HAP-1 (cell line): ENCODE results near the gene ARVCF.

Source experiments
- DNase-seq, 2 experiments: peaks; one replicate each; pipeline ENCODE4 v3.0.0-alpha.2; 2016 to 2020; ENCODE audit warnings: low spot score in 2 of 2
- H3K27me3 ChIP-seq: fragments of 250-450 bp; sonication (Bioruptor Pico); 2 replicates; pipeline ENCODE4 v1.5.1; 2020; ENCODE audit warnings: low read depth, mild to moderate bottlenecking, moderate library complexity
- H3K36me3 ChIP-seq: fragments of 250-450 bp; sonication (Bioruptor Pico); replicated peaks from 2 replicates; pipeline ENCODE4 v1.5.1; 2020; ENCODE audit warnings: mild to moderate bottlenecking
- H3K4me1 ChIP-seq: fragments of 250-450 bp; sonication (Bioruptor Pico); 2 replicates; pipeline ENCODE4 v1.5.1; 2020; ENCODE audit warnings: mild to moderate bottlenecking
- H3K4me3 ChIP-seq: fragments of 250-450 bp; sonication (Bioruptor Pico); 2 replicates; pipeline ENCODE4 v1.5.1; 2020; ENCODE audit warnings: mild to moderate bottlenecking, moderate library complexity
- H3K9me3 ChIP-seq: fragments of 250-450 bp; sonication (Bioruptor Pico); 2 replicates; pipeline ENCODE4 v1.5.1; 2020; ENCODE audit warnings: mild to moderate bottlenecking, moderate library complexity
- in situ Hi-C: fragments of 300-500 bp; cut with MboI; formaldehyde crosslinking; loops from 3 replicates; pipeline ENCODE4 v1.14.3; 2020; ENCODE audit warnings: low sequenced_read_pairs, inconsistent platforms, mixed read lengths

The ARVCF gene

DNA sequence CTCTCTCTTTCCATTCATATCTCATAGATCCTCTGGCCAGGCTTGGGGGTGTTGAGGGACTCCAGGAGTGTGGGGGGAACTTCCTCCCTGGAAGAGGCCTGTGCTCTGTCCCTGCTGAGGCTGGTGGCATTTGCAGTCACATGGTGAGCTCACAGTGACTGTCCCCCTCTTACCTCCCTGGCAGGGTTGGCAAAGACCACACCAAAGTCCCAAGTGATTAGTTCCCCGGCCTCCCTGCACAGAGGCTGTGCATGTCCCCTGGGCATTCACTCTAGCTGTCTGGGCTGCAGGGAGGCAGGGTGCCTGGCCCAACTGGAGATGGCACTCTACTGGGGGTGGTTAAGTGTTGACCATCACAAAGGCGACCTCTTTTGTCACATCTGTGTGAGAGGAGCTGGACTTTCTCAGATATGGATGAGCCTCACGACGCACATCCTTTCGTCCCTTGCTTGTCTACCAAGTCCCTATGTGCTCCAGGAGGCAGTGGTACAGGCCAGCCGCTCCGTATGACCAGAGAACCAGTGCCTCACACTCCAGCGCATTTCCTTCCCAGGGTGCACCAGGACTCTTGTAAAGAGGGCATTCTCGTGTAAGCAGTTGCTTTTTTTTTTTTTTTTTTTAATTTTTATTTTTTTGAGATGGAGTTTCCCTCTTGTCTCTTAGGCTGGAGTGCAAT, 13.1 kb upstream of the ARVCF start:
- Histone ChIP-seq H3K9me3 (no peaks in the 10 kb centered on the region), H3K36me3 (no peaks in the 10 kb centered on the region), H3K4me3 (no peak overlapping the region), H3K4me1 (no peaks in the 10 kb centered on the region), H3K27me3 (no peaks in the 10 kb centered on the region)
- in situ Hi-C loops = no loop called here
- DNase-seq = no peak

DNA sequence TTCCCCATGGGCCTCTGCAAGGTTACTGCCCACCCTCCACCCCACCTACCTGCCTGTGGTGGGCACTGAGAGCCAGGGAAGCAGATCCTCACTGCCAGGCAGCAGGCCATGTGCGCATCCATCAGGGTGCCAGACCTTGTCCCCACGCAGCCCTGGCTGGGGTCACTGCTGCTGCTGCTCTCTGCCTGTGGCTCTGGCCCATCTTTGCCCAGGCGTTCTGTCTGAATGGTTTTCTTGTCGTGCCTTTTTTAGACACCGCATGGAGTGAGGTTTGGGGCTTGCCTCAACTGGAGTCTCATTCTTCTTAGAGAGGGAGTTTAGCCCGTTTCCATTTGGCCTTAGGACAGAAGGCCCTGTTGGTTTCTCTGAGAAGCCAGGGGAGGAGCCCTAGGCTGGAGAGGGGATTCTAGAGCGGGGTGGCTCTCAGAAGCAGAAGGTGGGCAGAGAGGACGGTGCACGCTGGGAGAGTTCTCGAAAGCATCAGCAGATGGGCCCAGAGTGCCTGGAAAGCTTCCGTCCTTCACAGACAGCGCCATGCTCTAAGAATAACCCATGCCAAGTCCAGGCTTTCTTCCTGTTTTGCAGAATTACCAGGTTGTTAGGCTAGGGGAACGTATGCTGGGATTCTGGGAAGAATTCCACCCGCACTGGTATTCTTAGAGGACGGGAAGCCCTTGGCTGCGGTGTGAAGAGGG, 12.4 kb upstream of the ARVCF start:
- H3K9me3 ChIP-seq = no peaks in the 10 kb centered on the region
- in situ Hi-C loops = no loop called here
- no peaks in the 10 kb centered on the region for H3K36me3 ChIP-seq
- no peaks in the 10 kb centered on the region for H3K27me3 ChIP-seq
- DNase-seq = no peak
- no peaks in the 10 kb centered on the region for H3K4me1 ChIP-seq
- H3K4me3 ChIP-seq = no peak overlapping the region

DNA sequence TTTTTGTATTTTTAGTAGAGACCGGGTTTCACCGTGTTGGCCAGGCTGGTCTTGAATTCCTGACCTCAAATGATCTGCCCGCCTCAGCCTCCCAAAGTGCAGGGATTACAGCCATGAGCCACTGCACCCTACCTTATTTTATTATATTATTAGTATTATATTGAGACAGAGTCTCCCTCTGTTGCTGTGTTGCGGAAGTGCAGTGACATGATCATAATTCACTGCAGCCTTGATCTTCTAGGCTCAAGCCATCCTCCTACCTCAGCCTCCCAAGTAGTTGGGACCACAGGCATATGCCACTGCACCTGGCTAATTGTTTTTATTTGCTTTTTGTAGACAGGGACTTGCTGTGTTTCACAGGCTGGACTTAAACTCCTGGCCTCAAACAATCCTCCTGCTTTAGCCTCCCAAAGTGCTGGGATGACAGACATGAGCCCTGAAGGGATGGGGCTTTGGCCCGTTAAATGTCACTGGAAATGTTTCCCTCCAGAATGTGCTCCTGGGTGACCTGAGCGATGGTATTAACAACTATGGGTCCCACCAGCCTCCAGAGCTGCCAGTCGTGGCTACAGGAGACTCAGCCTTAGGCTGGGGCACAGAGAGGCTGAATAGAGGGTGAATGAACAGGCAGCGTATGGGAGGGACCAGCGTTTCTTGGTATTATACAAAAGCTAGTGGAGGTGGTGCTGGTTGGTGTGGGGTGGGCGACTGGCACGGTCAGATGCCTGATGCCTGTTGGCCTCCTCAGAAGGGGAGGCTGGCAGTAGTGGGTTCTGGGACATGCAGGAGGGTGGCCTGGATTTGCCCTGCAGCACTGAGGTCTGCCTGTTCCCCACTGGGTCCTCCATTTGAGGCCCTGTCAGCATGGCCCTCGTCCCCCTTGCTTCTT, 11.6 kb upstream of the ARVCF start:
- no peaks in the 10 kb centered on the region for H3K27me3 ChIP-seq
- H3K4me3 ChIP-seq = no peak overlapping the region
- no peaks in the 10 kb centered on the region for H3K9me3 ChIP-seq
- in situ Hi-C loops = no loop called here
- DNase-seq = peak in 1 of 2 experiments; percentile 30
- no peaks in the 10 kb centered on the region for H3K4me1 ChIP-seq
- H3K36me3 ChIP-seq = no peaks in the 10 kb centered on the region

DNA sequence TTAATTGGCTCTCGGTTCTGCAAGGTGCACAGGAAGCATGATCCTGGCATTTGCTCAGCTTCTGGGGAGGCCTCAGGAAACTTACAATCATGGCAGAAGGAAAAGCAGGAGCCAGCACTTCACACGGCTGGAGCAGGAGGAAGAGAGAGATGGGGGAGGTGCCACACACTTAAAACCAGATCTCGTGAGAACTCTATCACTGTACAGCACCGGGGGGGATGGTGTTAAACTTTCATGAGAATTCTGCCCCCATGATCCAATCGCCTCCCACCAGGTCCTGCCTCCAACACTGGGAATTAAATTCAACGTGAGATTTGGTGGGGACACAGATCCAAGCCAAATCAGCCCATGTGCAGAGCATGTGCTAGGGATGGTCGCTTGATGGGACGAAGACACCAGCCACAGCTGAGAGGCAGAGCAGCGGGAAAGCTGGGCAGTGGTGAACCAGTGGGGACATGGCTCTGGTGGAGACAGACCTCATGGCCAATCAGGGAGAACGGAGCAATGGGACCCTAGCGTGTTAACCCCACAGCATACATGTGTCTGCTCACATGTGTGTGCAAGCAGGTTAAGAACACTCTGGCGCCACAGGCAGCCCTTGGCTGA, 10.5 kb upstream of the ARVCF start:
- no peaks in the 10 kb centered on the region for H3K27me3 ChIP-seq
- H3K9me3 ChIP-seq = no peaks in the 10 kb centered on the region
- no peaks in the 10 kb centered on the region for H3K36me3 ChIP-seq
- H3K4me3 ChIP-seq = no peak overlapping the region
- peaks cover under 1% of the 10 kb centered on the region for H3K4me1 ChIP-seq
- DNase-seq = no peak
- in situ Hi-C loops = no loop called here

DNA sequence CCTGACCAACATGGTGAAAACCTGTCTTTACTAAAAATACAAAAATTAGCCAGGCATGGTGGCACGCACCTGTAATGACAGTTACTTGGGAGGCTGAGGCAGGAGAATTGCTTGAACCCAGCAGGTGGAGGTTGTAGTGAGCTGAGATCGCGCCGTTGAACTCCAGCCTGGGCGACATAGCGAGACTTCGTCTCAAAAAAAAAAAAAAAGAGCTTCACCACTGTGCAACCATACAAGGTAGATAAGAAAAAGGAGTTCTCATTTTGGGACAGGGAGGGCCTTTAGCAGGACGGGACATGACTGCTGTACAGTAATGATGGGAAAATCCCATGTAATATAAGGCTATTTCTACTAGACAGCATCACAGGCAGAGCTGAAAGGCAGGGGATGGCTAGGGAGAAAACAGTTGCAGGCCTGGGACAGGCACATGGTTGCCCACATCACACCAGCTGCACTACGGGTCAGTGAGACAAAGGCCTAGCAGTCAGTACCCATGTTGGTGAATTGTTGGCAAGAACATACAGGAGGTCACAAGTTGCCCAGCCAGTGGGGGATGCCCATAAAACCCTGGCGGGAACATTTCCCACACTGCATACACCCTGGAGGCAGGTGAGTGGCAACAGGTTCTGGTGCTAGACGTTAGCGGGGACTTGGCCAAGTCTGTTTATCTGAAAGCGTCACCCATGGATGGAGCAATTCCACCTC, 9.7 kb upstream of the ARVCF start:
- Histone ChIP-seq H3K27me3 (no peaks in the 10 kb centered on the region), H3K36me3 (no peaks in the 10 kb centered on the region), H3K9me3 (no peaks in the 10 kb centered on the region), H3K4me3 (no peak overlapping the region), H3K4me1 (peaks cover 5% of the 10 kb centered on the region)
- in situ Hi-C loops = no loop called here
- DNase-seq = no peak

DNA sequence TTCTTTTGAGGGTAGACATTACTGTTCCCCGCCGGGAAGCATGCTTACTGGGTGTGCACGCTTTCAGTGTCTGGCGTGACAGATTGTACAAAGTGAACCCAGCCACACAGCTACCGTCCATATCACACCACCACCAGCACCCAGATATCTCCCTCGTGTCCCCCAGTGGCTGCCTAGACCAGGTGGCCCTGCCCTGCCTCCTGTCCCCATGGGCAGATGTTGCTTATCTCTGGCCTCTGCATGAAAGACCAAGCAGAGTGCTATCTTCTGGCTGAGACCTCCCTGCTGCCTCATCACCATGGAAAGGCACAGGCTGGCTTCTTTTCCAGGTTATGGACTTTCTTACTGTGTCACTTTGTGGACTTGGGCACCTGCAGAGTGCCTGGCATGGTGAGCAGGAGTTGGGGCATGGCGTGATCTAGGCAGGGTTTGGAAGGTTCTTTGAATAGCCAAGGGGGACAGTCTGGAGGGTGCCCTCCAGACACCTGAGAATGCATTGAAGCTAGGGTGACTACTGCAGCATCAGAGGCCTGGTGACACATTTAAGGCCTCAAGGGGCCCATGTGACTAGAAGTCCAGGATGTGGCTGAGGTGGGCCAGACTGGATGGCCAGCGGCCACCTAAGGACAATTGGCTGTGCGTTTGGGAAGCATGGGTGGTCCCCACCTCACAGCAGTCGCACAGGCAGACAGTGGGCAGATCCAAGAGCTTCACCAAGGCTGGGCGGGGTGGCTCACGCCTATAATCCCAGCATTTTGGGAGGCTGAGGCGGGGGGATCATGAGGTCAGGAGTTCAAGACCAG, 9.0 kb upstream of the ARVCF start:
- Histone ChIP-seq H3K4me3 (no peak overlapping the region), H3K36me3 (no peaks in the 10 kb centered on the region), H3K4me1 (peaks cover 5% of the 10 kb centered on the region), H3K27me3 (no peaks in the 10 kb centered on the region), H3K9me3 (no peaks in the 10 kb centered on the region)
- no peak for DNase-seq
- in situ Hi-C loops = no loop called here

DNA sequence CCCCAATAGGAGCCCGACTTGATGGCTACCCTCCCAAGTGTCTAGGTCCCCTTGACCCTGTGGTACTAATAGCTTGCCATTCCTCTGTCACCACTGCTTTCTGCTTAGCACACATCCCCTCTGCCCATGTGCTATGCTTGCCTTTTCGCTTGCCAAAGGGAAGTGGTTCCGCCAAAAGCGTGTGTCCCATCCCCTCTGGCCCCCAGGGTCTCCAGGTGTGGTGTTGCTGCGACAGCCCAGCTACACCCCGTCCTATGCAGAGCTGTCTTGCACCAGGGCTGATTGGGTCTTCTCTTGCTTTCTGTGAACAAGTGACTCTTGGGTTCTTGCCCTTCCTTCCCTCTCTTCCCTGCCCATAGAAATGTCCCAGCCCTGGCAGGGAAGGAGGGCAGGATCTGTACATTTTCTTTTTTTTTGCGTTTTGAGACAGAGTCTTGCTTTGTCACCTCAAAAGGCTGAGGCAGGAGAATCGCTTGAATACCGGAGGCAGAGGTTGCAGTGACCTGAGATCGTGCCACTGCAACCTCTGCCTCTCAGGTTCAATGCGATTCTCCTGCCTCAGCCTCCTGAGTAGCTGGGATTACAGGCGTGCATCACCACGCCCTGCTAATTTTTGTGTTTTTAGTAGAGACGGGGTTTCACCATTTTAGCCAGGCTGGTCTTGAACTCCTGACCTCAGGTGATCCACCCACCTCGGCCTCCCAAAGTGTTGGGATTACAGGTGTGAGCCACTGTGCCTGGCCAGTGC, 8.2 kb upstream of the ARVCF start:
- in situ Hi-C loops = no loop called here
- Histone ChIP-seq H3K27me3 (no peaks in the 10 kb centered on the region), H3K9me3 (no peaks in the 10 kb centered on the region), H3K4me3 (no peak overlapping the region), H3K4me1 (peaks cover 8% of the 10 kb centered on the region), H3K36me3 (no peaks in the 10 kb centered on the region)
- DNase-seq = no peak

DNA sequence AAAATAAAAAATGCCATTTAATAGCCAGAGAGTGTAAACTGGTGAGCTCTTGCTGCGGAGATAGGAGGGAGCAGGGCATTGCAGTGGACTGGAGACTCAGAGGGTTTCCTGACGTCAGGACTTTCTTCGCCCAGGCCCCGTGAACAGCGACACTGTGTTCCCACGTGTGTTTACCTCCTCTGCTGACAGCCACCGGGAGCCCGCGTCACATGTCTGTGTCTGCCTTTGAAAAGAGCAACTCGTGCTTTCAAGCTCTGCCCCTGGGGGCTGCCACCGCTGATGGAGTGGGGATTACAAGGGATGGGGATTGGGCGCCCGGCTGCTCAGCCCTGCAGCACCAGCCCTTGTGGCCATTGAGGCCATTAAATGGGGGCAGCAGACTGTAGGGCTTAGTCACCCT, 7.6 kb upstream of the ARVCF start:
- no peak for DNase-seq
- Histone ChIP-seq H3K4me1 (peaks cover 8% of the 10 kb centered on the region), H3K36me3 (no peaks in the 10 kb centered on the region), H3K4me3 (no peak overlapping the region), H3K9me3 (no peaks in the 10 kb centered on the region), H3K27me3 (no peaks in the 10 kb centered on the region)
- in situ Hi-C loops = no loop called here

DNA sequence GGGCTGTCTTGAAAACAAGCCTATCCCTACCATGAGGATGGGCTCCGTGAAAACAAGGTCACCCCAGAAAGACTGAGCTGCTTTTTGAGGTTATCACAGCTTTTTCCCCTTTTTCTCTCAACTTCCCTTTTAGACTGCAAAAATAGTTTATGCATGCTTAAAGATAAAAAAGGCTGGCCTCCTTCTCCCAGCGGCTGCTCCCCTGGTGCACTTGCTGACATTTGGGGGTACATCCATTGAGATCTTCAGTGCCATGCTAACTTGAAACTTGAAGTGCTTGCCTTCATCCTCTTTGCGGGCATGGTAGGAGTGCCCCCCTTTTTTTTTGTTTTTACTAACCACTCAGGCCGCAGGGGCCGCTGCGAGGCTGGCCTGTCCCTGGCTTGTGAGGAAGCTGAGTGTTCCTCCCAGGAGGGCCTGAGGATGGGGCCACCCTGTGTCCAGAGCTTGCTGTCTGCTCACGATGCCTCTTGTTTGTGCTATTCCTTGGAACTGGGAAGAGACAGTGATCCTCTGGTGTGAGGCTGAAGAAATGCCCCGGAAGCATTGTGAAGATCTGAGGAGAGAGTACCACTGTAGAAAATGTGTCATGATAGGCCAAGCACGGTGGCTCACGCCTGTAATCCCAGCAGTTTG, 6.5 kb upstream of the ARVCF start:
- no peaks in the 10 kb centered on the region for H3K36me3 ChIP-seq
- in situ Hi-C loops = no loop called here
- peaks cover 8% of the 10 kb centered on the region for H3K4me1 ChIP-seq
- DNase-seq = no peak
- no peaks in the 10 kb centered on the region for H3K27me3 ChIP-seq
- H3K4me3 ChIP-seq = no peak overlapping the region
- no peaks in the 10 kb centered on the region for H3K9me3 ChIP-seq

DNA sequence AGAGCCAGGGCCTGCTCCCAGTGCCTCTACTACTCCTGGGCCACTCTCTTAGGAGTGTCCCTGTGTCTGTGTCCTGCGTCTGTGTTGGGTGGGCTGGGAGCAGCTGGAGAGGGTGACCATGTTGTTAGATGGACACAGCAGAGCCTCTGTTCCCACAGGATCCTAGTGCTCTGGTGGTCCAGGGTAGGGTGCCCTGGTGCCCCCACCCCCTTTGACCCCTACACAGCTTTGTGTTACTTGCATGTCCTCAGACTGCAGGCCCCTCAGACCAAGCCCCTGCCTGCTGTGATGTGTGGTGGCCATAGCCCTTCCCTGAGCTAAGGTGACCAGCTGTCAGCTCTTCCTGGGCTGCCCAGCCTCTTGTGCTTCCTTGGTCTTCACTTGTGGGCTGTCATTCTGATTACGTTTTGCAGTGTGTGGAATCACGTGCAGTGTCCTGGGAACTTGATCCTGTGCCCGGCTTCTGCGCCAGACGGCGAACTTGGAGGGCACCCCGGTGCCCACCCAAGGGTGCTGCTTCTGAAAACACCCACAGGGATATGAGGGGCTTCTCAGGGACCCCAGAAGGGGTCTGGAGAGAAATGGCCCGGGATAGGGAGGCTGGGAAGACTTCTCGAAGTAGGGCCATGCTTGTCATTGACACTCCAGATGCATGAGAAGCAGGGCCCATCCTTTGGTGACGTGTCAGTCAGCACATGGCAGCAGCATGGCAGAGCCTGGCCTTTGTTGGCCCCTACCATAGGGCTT, 5.8 kb upstream of the ARVCF start:
- H3K4me3 ChIP-seq = peak overlapping the region; percentile 91
- no peaks in the 10 kb centered on the region; the same call in 1 of the 2 replicates for H3K9me3 ChIP-seq
- H3K36me3 ChIP-seq = no peaks in the 10 kb centered on the region
- H3K27me3 ChIP-seq = no peaks in the 10 kb centered on the region
- no peak for DNase-seq
- in situ Hi-C loops = no loop called here
- H3K4me1 ChIP-seq = peaks cover 11% of the 10 kb centered on the region
